NCI-H2171 treated with DMSO at 0.1 percent for 48 hours (cell line): ENCODE measurements around the gene STK32B.
"Not testable (repeated sequence)": the region's sequence is repeated elsewhere in the genome, so short reads cannot be mapped to it uniquely, and the experiment has no call there.

Experiments
- DNase-seq: peaks from one replicate; lab custom pipeline; 2025; lab: John Stamatoyannopoulos, UW

Gene STK32B

GRCh38 chr4:5051278-5052203 is at the start of gene STK32B:
Gene STK32B (plus strand): TSS chr4:5051480.
- no peak for DNase-seq

- not testable (repeated sequence) for DNase-seq
These were observed 49.6 kb upstream of the STK32B start for GRCh38 chr4:5001641-5002040.

- no peak for DNase-seq
These were observed 47.9 kb upstream of the STK32B start for GRCh38 chr4:5003372-5003857.

GRCh38 chr4:5003918-5004317 is 47.4 kb upstream of the STK32B start:
- DNase-seq, result no peak

- DNase-seq, result no peak
These were observed 46.8 kb upstream of the STK32B start for GRCh38 chr4:5004496-5004895.

- not testable (repeated sequence) for DNase-seq
These were observed 44.3 kb upstream of the STK32B start for GRCh38 chr4:5006932-5007331.

- DNase-seq, result no peak
These were observed 41.5 kb upstream of the STK32B start for GRCh38 chr4:5009796-5010195.

- no peak for DNase-seq
These were observed 40.3 kb upstream of the STK32B start for GRCh38 chr4:5010984-5011383.

GRCh38 chr4:5012244-5012898 is 38.9 kb upstream of the STK32B start:
- no peak for DNase-seq

- DNase-seq, result no peak
These were observed 38.3 kb upstream of the STK32B start for GRCh38 chr4:5012958-5013357.

- DNase-seq, result no peak
These were observed 37.1 kb upstream of the STK32B start for GRCh38 chr4:5014007-5014682.

GRCh38 chr4:5018096-5018495 is 33.2 kb upstream of the STK32B start:
- no peak for DNase-seq

- no peak for DNase-seq
These were observed 32.7 kb upstream of the STK32B start for GRCh38 chr4:5018603-5019002.

GRCh38 chr4:5019274-5019673 is 32.0 kb upstream of the STK32B start, which contains the start of gene CYTL1:
Gene CYTL1 (minus strand): TSS chr4:5019458. CDS start chr4:5019445, 13 bp downstream.
- DNase-seq, result no peak

GRCh38 chr4:5019796-5020195 is 31.5 kb upstream of the STK32B start:
- DNase-seq, result no peak

GRCh38 chr4:5020341-5020740 is 30.9 kb upstream of the STK32B start:
- DNase-seq, result no peak

- DNase-seq, result no peak
These were observed 29.7 kb upstream of the STK32B start for GRCh38 chr4:5021546-5021945.

GRCh38 chr4:5024673-5025072 is 26.6 kb upstream of the STK32B start:
- no peak for DNase-seq

- no peak for DNase-seq
These were observed 24.9 kb upstream of the STK32B start for GRCh38 chr4:5026371-5026770.

GRCh38 chr4:5027346-5027745 is 23.9 kb upstream of the STK32B start:
- no peak for DNase-seq

GRCh38 chr4:5028480-5028879 is 22.8 kb upstream of the STK32B start:
- DNase-seq, result no peak

- DNase-seq, result no peak
These were observed 21.8 kb upstream of the STK32B start for GRCh38 chr4:5029447-5029846.
